Right renal pelvis (tissue), 4 donors: ENCODE measurements around the gene ELF3. TPM values are rescaled to one million over a fixed set of nuclear protein-coding genes. Genes with fewer than 3 reads are reported as not detected.
"Not testable (repeated sequence)": the region's sequence is repeated elsewhere in the genome, so short reads cannot be mapped to it uniquely, and the experiment has no call there.

Experiments used
- DNase-seq, 4 donors: peaks; one replicate each; pipeline ENCODE4 v3.0.0-alpha.2; 2013; ENCODE audit warnings: low read depth in 4 of 4, low spot score in 3 of 4, missing footprints in 1 of 4
- polyA plus RNA-seq, 4 donors: library from polyadenylated mRNA; unstranded; fragments of 120-200 nt; gene quantifications; one replicate each; pipeline ENCODE4 v1.2.1, GENCODE V29; 2013; ENCODE audit not compliant: insufficient read length in 4 of 4

Gene ELF3
- polyA plus RNA-seq, 4 donors: 37.3 to 98.2 (median 63.7) TPM

DNA sequence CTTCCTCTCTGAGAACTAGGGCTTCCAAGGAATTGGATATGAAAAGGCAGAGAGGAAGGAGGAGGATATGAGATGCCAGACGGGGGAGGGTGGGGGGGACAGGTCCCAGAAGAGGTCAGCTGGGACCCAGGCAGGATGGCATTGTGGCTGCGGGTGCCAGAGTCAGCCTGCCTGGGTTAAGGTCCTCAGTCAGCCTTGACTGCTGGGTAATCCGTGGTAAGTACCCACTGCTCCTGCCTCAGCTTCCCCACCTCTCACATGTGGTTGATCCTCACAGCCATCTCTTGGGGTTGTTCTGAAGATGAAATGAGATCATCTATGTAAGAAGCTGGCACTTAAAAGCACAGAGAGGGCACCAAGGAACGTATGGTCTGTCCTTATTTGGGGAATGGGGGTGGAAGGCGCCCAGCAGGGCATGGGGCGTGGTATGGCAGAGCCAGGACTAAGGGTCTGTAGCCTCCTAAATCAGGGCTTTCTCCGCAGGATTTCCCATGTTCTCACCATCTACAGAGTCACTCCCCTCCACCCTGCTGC is 23.8 kb downstream of the ELF3 start:
- no peak for DNase-seq

DNA sequence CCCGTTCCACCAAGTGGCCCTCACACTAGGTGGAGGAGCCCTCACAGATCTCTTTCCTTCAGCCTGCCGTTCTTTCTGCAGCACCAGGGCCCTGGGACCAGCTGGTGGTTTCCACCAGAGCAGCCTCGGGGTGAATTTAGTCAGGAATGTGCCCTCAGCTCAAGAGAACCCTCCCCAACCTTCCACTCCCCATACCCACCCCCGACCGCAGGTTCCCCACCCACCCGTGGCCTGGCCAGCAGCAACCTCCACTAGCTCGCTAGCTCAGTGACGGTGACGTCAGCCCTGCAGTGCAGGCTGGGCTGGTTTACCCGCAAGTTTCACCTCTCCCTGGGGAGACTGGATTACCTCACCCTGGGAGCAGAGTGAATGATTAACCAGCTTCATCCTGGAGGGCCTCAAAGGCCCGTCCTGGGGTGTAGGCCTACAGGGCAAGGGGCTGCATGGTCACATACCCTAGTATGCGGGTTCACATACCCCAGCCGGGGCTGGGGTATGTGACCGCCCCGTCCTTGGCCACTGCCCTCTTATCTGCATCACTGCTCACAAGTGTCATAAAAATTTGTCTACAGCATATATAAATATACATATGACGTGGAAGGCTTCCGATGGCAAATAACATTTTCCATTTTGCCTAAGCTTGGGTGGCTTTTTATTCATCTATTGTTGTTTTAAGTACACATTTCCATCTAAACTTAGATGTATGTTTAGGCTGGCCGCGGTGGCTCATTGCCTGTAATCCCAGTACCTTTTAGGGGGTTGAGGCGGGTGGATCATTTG is 24.5 kb downstream of the ELF3 start:
- DNase-seq: peak in 2 of 4 donors; percentile 81 to 88

DNA sequence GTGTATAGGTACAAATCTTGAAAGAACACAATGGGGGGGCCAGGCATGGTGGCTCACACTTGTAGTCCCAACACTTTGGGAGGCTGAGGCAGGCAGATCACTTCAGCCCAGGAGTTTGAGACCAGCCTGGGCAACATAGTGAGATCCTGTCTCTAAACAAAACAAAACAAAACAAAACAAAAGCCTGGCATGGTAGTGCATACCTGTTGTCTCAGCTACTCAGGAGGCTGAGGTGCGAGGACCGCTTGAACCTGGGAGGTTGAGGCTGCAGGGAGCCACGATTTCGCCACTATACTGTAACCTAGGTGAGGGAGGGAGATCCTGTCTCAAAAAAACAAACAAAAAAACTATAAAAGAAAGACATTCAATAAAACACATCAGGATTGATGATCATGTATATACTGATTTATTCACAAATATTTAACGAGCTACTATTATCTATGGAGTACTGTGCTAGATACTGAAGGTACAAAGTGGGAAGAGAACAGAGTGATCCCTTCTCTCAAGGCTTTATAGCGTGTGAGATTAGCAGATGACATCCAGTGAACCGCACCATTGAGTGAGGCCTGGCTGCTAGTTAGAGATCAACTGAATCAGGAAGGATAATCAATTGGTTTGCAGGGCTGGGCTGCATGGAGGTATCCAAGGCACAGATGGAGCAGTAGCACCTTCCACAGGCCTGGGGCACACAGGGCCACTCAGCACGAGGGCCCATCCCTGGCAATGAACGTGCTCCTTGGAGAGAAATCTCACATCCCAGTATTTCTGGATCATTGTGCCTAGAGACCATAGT is 26.4 kb downstream of the ELF3 start:
- DNase-seq: no peak

DNA sequence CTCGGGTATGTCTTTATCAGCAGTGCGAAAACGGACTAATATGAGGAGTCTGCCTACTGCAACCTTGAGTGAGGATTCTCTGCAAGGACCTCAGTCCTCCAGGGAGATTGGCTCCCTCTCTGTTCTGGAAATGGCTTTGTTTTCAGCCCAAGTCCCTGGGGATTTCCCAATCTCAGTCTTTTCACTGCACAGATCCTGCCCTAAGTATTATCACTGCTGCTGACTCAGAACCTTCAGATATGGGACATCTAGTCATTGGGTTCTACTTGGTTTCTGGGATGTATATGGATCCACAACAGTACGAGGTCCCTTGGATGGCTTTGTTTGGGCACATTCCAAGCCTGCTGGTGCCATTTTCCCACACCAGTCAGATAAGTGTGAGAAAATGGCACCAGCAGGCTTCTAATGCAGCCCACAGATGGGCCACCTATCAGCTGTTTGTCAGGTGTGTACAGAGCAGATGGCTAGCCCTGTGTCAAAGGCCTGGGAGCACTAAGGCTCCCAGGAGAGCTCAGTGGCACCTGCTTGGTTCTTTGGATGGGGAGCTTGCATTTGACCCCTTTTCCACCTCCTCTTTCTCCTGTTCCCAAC is 27.4 kb downstream of the ELF3 start:
- DNase-seq: no peak

DNA sequence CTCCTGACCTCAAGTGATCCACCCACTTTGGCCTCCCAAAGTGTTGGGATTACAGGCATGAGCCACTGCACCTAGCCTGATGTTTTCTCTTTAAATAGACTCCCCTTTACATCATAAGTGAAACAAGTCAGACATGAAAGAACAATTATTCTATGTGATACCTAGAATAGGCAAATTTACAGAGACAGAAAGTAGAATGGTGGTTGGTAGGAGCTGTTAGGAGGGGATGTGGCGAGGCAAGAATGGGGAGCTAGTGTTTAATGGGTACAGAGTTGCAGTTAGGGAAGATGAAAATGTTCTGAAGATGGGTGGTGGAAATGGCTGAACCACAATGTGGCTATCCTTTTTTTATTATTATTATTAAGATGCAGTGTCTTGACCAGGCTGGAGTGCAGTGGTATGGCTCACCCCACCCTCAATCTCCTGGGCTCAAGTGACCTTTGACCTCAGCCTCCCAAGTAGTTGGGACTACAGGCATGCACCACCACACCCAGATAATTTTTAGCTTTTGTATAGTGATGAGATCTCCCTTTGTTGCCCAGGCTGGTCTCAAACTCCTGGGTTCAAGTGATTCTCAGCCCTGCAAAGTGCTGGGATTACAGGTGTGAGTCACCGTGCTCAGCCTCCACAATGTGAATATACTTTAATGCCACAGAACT is 28.4 kb downstream of the ELF3 start:
- no peak for DNase-seq

DNA sequence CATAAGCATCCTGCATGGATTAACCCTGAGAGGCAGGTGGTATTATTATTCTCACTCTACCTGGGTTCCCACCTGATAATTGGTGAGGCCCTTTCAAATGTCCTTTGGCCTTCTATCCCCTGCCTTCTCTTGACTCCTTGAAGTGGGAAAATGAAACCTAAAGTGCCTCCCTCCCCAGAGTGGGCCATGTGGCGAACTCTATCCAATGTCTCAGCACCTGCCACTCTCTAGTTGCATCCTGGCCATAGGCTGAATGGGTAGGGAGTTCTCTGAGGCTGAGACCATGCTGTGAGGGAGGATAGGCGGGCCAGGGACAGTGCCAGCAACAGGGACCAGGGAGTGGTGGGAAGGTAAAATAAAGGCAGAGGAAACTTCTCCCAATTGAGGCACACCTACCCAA is 35.3 kb downstream of the ELF3 start:
- DNase-seq: no peak

DNA sequence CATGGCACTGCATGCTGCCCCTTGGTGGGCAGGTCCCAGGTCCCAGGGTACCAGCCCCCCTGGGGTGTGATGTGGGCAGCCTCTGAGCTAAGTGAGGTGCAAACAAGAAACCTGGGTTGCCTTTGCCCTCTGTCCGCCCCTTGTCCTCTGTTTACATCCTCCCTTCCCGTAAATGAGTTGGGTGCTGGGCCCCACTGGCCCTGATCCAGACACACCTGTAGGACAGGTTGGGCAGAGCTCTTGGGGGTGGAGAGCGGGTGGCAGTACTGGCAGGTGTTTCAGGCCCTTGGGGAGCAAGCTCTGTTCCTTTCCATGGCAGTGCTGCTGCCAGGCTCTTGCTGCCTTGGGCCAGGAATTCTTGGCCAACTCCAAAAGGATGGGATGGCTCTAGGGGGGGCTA is 35.8 kb downstream of the ELF3 start:
- DNase-seq: peak in 1 of 4 donors; percentile 43

DNA sequence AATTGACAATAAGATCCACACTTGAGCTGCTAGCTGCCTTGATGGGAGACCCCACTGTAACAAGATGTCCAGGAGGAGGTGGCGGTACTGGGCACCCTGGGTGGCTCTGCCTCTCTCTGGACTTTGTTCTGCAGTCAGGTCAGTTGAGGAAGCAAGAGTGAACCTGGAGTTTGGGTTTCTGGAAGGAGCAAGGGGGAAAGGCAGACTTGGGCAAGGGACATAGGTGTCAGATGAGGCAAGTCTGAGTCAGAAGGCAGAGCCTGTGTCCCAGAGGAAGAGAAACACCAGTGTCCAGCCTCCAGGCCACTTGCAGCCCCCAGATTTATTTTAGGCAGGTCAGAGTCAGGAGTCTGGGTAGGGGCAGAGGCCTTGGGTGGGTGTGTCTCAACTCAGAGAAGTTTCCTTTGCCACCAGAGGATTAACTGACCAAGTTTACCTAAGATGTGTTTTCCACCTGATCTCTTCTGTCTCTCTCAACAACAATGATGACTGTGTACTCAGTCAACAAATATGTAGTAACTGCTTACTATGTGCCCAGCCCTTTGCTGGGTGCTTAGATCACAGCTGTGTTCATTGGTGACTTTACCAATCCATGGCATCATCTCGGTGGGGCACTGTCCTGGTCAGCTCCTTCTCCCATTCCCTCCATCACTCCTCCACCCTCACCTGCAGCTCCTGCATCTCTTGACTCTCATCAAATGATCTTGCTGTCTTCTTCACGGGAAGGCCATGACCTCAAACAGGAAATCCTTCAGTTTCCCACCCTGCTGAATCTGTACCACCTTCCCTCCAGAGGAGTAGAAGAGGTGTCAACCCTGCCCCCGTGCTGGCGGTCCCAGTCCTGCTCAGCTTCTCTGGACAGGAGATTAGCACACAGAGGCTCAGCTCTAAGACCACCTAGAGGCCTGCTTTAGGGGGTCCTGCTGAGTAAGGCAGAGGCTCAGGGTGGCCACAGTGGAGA is 36.6 kb downstream of the ELF3 start:
- DNase-seq: no peak

DNA sequence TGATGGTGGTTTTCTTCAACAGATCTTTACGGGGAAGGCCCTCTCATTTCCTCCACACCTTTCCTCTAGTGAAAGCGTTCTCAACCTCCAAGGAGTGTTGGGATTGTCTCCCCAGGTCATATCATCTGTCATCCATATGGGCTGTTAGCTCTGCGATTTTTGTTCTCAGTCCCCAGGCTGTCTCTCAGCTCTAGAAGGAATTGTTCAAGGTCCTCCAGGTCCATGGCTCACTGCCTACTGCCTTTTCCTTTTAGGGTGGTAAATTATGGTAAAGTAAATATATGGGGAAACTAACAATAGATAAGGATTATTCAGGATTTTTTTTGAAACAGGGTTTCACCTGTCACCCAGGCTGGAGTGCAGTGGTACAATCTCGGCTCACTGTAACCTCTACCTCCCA is 37.6 kb downstream of the ELF3 start:
- DNase-seq: no peak

DNA sequence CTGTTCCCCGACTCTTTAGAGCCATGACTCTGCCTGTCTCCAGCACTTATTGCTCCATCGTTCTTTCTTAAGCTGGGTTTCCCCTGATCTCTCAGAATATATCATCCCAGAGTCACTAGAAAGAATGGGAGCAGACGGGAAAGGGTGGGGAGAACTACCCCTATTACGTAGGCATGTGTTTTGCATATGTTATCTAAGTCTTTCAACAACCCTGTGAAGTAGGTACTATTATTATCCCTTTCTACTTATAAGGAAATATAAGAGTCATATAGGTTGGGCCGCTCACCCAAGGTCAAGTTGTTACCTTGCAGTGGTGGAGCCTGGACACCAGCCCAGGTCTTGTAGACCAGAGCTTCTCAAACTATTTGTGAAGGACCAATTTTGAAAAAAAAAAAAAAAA is 38.7 kb downstream of the ELF3 start:
- DNase-seq: no peak

DNA sequence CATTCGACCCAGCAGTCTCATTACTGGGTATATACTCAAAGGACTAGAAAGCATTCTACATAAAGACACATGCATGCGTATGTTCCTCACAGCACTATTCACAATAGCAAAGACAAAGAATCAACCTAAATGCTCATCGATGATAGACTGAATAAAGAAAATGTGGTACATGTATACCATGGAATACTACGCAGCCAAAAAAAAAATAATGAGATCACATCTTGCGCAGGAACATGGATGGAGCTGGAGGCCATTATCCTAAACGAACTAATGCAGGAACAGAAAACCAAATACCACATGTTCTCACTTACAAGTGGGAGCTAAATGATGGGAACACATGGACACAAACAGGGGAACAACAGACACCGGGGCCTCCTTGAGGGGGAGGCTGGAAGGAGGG is 43.7 kb downstream of the ELF3 start:
- no peak for DNase-seq

DNA sequence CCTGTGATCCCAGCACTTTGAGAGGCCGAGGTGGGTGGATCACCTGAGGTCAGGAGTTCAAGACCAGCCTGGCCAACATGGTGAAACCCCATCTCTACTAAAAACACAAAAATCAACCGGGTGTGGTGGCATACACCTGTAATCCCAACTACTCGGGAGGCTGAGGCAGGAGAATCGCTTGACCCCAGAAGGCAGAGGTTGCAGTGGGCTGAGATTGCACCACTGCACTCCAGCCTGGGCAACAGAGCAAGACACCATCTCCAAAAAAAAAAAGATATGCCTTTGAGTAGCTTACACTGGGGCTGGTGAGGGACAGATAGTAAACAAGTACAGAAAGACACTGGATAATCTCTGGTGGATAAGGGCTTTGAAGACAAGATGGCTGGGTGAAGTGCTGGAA is 44.3 kb downstream of the ELF3 start:
- not testable (repeated sequence) for DNase-seq

DNA sequence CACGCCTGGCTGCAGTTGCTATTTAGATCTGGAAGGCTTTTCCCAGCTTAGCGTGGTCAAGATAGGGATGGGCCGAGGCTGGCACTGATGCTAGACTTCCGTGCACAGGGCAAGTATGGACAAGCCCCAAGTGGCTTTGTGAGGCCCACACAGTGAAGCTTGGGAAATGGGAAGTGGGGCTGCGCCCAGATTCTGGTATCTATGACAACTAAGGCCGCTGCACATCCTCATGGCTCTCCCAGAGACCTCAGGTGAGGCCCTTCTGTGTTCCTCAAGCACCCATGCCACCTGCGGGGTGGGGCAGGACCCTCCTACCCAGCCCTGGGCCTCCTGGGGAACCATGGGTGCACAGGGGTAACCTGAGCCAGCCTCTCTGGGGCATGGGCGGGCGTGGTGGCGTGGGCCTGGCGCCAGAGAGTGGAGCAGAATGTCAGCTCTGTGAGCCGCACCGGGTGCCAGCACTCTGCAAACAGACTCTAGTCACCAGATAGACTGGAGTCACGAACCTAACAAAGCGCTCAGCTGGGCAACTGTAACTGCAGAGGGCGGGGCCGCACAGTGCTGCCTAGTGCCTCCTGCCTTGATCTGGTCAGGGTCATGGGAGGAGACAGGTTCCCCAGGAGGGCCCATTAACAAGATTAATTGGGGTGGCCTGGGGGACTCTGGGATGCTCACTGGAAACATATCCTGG is 46.4 kb downstream of the ELF3 start:
- DNase-seq: no peak

DNA sequence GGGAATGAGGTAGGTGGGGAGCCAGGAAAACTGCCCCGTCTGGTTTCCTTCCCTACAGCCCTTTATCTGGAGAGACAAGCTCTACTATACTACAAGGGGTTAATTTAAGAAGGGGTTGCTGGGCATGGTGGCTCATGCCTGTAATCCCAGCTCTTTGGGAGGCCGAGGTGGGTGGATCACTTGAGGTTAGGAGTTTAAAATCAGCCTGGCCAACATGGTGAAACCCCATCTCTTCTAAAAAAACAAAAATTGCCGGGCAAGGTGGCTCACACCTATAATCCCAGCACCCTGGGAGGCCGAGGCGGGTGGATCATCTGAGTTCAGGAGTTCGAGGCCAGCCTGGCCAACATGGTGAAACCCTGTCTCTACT is 46.9 kb downstream of the ELF3 start:
- not testable (repeated sequence) for DNase-seq

DNA sequence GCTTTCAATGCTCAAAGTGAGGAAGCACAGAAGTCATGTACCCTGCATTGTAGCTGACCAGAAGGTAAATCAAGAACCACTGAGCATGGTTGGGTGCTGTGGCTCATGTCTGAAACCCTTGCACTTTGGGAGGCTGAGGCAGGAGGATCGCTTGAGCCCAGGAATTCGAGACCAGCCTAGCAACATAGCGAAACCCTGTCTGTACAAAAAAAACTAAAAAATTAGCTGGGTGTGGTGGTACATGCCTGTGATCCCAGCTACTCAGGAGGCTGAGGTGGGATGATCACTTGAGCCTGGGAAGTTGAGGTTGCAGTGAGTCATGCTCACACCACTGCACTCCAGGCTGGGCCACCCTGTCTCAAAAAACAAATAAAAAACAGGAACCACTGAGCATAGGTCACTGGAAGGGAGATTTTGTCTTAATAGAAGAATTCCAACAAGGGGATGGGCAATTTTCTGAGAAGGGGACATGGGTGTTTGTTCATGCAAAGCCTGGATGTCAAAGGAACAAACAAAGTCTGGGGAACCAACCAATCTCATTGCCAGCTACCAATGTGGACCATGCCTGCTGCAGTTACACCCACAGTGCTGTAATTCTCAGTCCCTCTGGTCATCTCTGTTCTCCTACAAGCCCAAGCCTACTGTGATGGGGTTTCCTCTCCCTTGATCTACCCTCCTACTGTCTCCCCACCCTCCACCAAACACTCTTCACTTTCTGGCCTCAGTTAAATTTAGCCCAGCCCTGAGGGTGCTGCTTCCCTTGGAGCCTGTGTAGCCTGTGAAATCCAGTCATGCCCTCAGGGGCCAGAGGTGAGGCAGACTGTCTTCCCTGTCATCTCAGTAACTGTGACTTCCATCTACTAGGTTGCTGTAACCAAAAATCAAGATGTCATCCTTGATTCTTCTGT is 47.9 kb downstream of the ELF3 start:
- no peak for DNase-seq

DNA sequence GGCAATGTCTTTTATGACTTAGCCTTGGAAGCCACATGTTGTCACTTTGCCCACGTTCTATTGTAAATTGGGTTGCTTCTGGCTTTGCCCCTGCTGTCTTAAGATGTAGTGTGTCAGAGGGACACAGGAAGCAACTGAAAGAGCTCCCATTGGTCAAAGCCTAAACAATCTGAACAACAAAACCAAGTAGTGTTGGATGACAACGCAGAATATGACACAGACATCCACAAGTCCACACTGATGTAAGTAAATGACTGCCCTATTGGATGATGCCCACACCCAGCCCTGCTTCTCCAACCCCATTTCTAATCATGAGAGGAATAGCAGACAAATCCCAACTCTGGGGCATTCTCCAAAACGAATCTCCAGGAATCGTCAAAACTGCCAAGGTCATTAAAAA is 50.7 kb downstream of the ELF3 start:
- no peak for DNase-seq

DNA sequence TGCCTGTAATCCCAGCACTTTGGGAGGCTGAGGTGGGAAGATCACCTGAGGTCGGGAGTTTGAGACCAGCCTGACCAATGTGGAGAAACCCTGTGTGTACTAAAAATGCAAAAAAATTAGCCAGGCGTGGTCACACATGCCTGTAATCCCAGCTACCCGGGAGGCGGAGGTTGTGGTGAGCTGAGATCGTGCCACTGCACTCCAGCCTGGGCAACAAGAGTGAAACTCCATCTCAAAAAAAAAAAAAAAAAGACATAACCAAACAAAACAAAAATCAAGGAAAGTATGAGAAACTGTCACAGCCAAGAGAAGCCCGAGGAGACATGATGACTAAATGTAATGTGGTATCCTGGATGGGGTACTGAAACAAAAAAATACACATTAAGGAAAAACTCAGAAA is 51.4 kb downstream of the ELF3 start:
- DNase-seq: not testable (repeated sequence)

DNA sequence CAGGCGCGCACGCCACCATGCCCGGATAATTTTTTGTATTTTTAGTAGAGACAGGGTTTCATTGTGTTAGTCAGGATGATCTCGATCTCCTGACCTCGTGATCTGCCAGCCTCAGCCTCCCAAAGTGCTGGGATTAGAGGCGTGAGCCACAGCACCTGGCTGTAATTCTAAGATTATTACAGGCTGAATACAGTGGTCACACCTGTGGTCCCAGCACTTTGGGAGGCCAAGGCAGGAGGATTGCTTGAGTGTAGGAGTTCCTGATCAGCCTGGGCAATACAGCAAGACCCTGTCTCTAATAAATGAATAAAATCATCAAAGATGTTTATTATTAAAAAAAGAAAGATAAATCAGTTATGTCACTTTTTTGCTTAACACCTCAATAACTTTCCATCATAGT is 52.2 kb downstream of the ELF3 start:
- DNase-seq: not testable (repeated sequence)
